ENCODE measurements around the gene OFD1. TPM values are rescaled to one million over a fixed set of nuclear protein-coding genes. Genes with fewer than 3 reads are reported as not detected.

Gene OFD1
- total and polyA plus RNA-seq, 2 of the 8 experiments (the other 6 are each of a cell fraction or from before 2014, with no cell fraction given), result 8.0 to 23.4 TPM

Other genes with a start within 250 kb of the OFD1 start
- 0.93 and 1.0 TPM in 2 replicates for gene EGFL6, start 165.1 kb upstream of the OFD1 start, total RNA-seq (2021; fragmentation: NEBNext Ultra II Directional; extraction: Animal tissue kit (Norgen Biotek cat#: 25700))
- 1.1 TPM in 2 replicates for gene EGFL6, start 165.1 kb upstream of the OFD1 start, polyA plus RNA-seq (2011; rRNA removed)
- 2.0 and 3.2 TPM in 2 replicates for gene TCEANC, start 81.6 kb upstream of the OFD1 start, total RNA-seq (2021; fragmentation: NEBNext Ultra II Directional; extraction: Animal tissue kit (Norgen Biotek cat#: 25700))
- gene TCEANC, start 81.6 kb upstream of the OFD1 start, polyA plus RNA-seq (2011; rRNA removed), result 0.47 and 0.88 TPM in 2 replicates
- 29.4 and 34.0 TPM in 2 replicates for gene RAB9A, start 45.6 kb upstream of the OFD1 start, total RNA-seq (2021; fragmentation: NEBNext Ultra II Directional; extraction: Animal tissue kit (Norgen Biotek cat#: 25700))
- gene RAB9A, start 45.6 kb upstream of the OFD1 start, polyA plus RNA-seq (2011; rRNA removed), result 12.4 and 21.8 TPM in 2 replicates
- gene TRAPPC2, start 128 bp upstream of the OFD1 start, total RNA-seq (2021; fragmentation: NEBNext Ultra II Directional; extraction: Animal tissue kit (Norgen Biotek cat#: 25700)), result 10.8 and 11.6 TPM in 2 replicates
- gene TRAPPC2, start 128 bp upstream of the OFD1 start, polyA plus RNA-seq (2011; rRNA removed), result 5.8 and 6.7 TPM in 2 replicates
- gene GPM6B, start 82.3 kb downstream of the OFD1 start, total RNA-seq (2021; fragmentation: NEBNext Ultra II Directional; extraction: Animal tissue kit (Norgen Biotek cat#: 25700)), result 123 and 132 TPM in 2 replicates
- 175 and 179 TPM in 2 replicates for gene GPM6B, start 82.3 kb downstream of the OFD1 start, polyA plus RNA-seq (2011; rRNA removed)

Measured in H1 (cell line).